ENCODE results near the gene ABHD18. TPM values are rescaled to one million over a fixed set of nuclear protein-coding genes. Genes with fewer than 3 reads are reported as not detected.
A peak's percentile ranks its signal among the peaks of the same experiment; 100 is the strongest.
"Not testable (repeated sequence)": the region's sequence is repeated elsewhere in the genome, so short reads cannot be mapped to it uniquely, and the experiment has no call there.

Gene ABHD18
- total RNA-seq, 6 experiments from 2014 or later = 8.3 to 12.2 (median 10.2) TPM

GRCh38 chr4:127968586-127968985 lies 3.4 kb downstream of the ABHD18 start:
- WGBS (ENCODE audit: insufficient coverage, low coverage, low lambda C conversion rate, missing lambda C conversion rate) = 33% methylated on average over 1 of the region's 2 CpGs
- H3K4me1 ChIP-seq = peaks cover 0 to 13% (median 0%) of the 10 kb centered on the region in 4 donors
- H3K27ac ChIP-seq = peak overlapping the region in 2 of 3 donors; percentile 35 to 66
- H3K9me3 ChIP-seq = no peaks in the 10 kb centered on the region
- no peaks in the 10 kb centered on the region for H3K27me3 ChIP-seq
- DNase-seq = no peak
- ATAC-seq = no peak
- no peak for TF ChIP-seq CTCF (IDR thresholded peaks at IDR 0.05)
- no peak for TF ChIP-seq POLR2A (IDR thresholded peaks at IDR 0.05)
- H3K36me3 ChIP-seq = no peaks in the 10 kb centered on the region
- intact Hi-C loops (cut with DNase I) = no loop called here
- H3K4me3 ChIP-seq = peak overlapping the region in 2 of 3 donors; percentile 22 to 32

DNA sequence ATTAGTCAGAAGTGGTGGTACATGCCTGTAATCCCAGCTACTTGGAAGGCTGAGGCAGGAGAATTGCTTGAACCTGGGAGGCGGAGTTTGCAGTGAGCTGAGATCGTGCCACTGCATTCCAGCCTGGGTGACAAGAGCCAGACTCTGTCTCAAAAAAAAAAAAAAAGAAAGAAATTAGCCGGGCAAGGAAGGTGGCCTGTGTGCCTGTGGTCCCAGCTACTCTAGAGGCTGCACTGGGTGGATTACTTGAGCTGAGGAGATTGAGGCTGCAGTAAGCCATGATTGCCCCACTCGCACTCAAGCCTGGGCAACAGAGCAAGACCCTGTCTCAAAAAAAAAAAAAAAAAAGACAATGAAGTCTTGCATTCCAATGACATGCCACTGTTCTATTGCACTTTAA lies 5.7 kb downstream of the ABHD18 start:
- H3K27ac ChIP-seq, H3K27me3 ChIP-seq, H3K9me3 ChIP-seq, DNase-seq, H3K36me3 ChIP-seq, H3K4me3 ChIP-seq, ATAC-seq: not testable (repeated sequence)
- peaks cover 0 to 13% (median 0%) of the 10 kb centered on the region in 4 donors for H3K4me1 ChIP-seq
- intact Hi-C loops (cut with DNase I) = loop anchor here in 1 of 2 donors (5.0 kb wide), 1 partner anchor 81 kb away; no protein-coding TSS in a partner anchor
- WGBS (ENCODE audit: insufficient coverage, low coverage, low lambda C conversion rate, missing lambda C conversion rate) = 40% methylated on average over 1 of the region's 4 CpGs

- no peak for TF ChIP-seq POLR2A (IDR thresholded peaks at IDR 0.05)
- no peak for TF ChIP-seq CTCF (IDR thresholded peaks at IDR 0.05)
- DNase-seq = no peak
- WGBS (ENCODE audit: insufficient coverage, low coverage, low lambda C conversion rate, missing lambda C conversion rate) = 87% methylated on average over 2 of the region's 2 CpGs
- Histone ChIP-seq H3K27me3 (no peaks in the 10 kb centered on the region), H3K4me1 (no peaks in the 10 kb centered on the region), H3K27ac (no peak overlapping the region), H3K4me3 (no peak overlapping the region), H3K36me3 (no peaks in the 10 kb centered on the region), H3K9me3 (no peaks in the 10 kb centered on the region)
- intact Hi-C loops (cut with DNase I) = no loop called here
- peak in 1 of 4 donors; percentile 86 for ATAC-seq
Observed at GRCh38 chr4:127975121-127975770, 10.0 kb downstream of the ABHD18 start.

DNA sequence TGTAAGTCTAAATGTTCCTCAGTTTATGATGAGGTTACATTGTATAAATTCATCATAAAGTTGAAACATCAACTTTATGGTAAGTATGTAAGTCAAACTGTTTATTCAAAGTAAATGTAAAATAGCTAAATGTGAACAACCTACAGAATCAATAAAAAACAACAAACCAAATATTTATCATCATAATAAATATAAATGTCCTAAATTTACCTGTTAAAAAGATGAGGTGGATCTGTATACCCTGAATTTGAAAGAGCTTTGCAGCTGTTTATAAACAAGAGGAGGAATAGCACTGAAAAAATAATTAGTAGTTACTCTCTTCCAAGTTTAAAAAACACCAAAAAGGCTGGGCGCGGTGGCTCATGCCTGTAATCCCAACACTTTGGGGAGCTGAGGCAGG lies 13.7 kb downstream of the ABHD18 start:
- Histone ChIP-seq H3K36me3 (no peaks in the 10 kb centered on the region), H3K4me1 (no peaks in the 10 kb centered on the region), H3K27me3 (no peaks in the 10 kb centered on the region), H3K4me3 (no peak overlapping the region), H3K9me3 (no peaks in the 10 kb centered on the region), H3K27ac (no peak overlapping the region)
- DNase-seq (no peak), ATAC-seq (no peak)
- 100% methylated on average over 2 of the region's 2 CpGs for WGBS (ENCODE audit: insufficient coverage, low coverage, low lambda C conversion rate, missing lambda C conversion rate)
- intact Hi-C loops (cut with DNase I) = no loop called here
- TF ChIP-seq POLR2A (IDR thresholded peaks at IDR 0.05) = no peak
- TF ChIP-seq CTCF (IDR thresholded peaks at IDR 0.05) = no peak

- ATAC-seq = no peak
Observed at GRCh38 chr4:127982445-127982844, 17.2 kb downstream of the ABHD18 start.

More at GRCh38 chr4:127982445-127982844, 17.2 kb downstream of the ABHD18 start:
- H3K4me1 ChIP-seq = no peaks in the 10 kb centered on the region
- intact Hi-C loops (cut with DNase I) = no loop called here
- no peak for DNase-seq
- H3K9me3 ChIP-seq = no peaks in the 10 kb centered on the region
- H3K27ac ChIP-seq = no peak overlapping the region
- TF ChIP-seq CTCF (IDR thresholded peaks at IDR 0.05) (no peak), POLR2A (IDR thresholded peaks at IDR 0.05) (no peak)
- peaks cover 0 to 11% (median 2%) of the 10 kb centered on the region in 4 donors for H3K36me3 ChIP-seq
- no peaks in the 10 kb centered on the region for H3K27me3 ChIP-seq
- WGBS (ENCODE audit: insufficient coverage, low coverage, low lambda C conversion rate, missing lambda C conversion rate) = 87% methylated on average over 2 of the region's 2 CpGs
- H3K4me3 ChIP-seq = no peak overlapping the region
